HG03442 (cell line): ENCODE measurements around the gene FILIP1.

Source experiments
- ATAC-seq: cut with Tn5 transposase; IDR thresholded peaks from one replicate; pipeline ENCODE4 v1.9.1; 2021; ENCODE audit warnings: mild to moderate bottlenecking, moderate library complexity; ENCODE audit not compliant: unreplicated experiment

The FILIP1 gene

DNA sequence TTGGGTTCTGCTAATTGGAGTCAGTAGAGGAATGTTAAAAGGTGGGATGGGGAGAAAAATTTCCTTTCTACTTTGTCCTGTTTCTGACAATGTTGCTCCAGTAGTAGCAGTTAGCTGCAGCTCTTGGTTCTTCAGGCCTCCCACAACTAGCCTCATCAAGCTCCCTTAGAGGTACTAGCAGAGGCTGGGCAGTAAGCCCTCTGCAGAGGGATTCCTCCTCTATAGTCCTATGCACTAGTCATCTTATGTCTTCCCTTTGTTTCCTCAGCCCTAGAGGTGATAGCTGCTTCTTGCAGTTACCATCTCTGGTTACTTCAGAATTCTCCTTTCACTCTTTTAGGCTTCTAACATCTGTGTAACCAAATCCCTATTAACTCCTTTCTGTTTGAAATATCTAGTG, 99.8 kb downstream of the FILIP1 start:
- ATAC-seq: no peak

DNA sequence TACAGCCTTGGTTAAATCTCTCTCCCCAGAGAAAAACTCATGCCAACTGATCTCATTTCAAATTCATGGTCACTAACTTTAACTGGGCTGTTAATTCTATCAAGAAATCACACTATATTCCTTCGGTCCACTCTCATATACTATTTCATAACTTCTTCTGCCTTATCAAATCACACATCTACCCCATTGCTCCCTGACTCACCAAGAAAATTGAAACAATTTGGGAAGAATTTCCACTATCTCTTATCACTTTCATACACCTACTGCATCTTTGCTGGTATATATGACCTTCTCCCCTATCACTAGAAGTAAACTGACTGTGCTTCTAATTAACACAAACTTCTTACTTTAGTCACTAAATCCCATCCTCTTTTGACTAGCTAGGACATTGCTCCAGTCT, 102.3 kb downstream of the FILIP1 start:
- no peak for ATAC-seq

DNA sequence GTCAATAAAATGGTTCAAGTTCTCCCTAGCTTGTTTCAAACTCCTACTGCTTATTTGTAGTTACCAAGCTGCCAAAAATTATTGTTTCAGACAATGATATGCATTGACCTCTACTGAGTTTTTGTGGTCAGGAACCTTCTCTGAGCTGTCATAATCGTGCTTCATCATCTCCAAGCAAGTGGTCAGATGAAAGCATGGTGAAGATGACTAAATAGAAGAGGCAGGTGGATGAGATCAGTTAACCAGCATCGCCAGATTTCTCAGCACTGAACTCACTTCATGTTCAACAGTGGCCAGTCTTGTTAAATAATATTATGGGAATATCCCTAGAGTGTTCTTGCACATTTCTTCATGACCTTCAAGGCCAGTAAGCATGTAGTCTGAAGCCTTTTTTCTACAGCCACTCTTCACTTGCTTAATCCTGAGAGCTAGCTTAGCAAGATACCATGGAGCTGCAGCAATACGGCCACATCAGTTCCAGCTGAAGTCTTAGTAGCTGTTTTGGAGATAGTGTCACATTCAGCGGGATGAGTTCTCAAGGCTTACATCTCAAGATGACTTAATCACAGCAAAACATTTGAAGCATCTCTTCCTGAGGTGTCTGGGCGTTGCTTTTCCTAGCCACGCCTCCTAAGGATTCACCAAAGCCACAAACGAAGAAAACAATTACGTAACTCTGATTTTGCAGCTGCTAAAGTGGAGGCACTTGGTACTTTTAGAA, 107.4 kb downstream of the FILIP1 start:
- no peak for ATAC-seq

DNA sequence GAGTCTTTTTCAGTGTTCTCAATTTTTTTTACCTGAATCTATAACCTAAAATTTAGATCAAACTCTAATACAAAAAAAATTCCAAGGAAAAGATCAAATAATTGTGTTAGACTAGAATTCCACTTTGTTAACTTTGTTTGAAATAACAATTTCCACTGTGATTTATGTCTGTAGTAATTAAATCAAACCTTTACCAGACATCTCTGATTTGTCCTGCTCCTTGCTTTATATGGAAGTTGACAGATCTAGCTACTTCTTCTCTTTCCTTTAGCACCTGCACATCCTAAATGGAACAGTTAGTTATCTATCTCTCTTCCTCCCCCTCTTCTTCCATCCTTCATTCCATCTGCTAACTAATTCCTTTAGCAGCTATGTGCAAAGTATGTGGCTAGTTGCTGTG, 109.5 kb downstream of the FILIP1 start:
- no peak for ATAC-seq

DNA sequence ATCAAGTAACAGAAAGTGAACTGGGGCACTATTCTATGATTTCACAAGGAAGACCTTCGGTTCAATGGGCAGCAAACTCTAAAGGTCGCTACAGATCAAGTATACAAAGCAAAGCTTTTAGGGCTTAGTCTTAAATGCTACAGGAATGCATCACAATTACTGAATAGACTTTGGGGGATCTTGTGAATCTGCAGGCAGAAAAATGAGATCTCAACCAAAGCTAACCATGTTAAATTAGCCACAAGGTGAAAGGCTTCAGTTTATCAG, 111.0 kb downstream of the FILIP1 start:
- ATAC-seq: no peak

DNA sequence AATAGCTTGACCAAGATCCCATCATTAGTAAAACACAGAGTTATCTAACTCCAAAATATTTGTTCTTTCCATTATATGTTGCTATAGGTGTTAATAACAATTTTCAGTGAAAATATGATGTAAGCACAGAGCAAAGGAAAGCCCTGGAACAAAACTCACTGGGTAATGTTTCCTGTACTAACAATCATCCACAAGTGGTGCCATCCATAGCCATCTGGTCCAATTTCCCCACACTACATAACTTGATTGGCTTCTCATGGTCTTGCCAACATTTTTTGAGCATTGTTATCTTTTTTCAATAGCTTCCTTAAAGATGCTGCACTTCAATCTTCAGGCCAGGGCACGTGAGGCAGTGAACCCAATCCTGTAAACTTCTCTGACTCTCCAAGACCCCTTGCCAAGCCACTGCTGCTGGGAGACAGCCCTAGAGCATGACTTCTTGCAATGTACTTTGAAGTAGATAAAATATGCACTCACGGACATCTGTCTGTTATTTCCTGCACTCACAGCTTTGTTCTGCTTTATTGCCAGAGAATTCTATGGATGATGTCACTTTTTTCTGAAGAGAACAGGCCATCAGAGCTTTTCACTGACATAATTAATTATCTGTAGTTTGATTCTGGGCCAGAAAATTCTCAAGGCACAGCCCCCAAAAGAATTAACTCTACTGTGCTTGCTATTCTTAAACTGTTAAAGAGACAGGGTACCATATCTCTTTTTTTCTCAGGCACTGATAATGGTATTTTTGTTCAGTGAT, 111.5 kb downstream of the FILIP1 start:
- no peak for ATAC-seq

DNA sequence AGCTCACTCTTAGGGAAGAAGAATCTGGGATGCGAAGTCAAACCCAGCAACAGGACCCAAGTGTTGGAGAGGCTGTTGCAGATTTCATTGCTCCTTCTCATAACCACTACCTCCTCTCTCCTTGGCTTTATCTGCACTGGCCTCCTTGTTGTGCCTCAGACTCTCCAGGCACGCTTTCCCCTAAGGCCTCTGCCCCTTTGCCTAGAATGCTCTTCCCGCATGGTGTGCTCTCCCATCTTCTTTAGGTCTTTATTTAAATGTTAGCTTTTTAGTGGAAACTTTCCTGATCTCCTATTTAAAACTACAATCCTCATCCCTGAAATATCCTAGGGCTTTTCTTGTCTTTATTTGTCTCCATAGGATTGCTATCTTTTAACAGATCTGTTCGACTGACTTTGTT, 114.1 kb downstream of the FILIP1 start:
- no peak for ATAC-seq

DNA sequence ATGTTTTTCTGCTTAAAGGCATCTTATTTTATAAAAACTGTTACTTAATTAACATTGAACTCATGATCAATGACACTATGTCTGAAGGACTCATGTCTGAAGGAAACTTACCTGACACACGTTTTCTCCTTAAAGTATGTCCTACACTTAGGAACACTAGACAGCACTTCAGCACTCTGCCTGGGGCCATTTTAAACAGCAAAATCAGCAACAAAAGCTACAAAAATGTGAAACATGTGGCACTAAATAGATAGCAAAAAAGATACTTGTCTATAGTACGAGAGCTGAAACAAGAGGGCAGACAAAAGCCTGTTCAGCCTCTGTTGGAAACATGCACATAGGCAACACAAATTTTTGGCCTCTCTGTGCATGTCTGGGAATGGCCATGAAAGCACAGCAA, 115.5 kb downstream of the FILIP1 start:
- ATAC-seq: no peak

DNA sequence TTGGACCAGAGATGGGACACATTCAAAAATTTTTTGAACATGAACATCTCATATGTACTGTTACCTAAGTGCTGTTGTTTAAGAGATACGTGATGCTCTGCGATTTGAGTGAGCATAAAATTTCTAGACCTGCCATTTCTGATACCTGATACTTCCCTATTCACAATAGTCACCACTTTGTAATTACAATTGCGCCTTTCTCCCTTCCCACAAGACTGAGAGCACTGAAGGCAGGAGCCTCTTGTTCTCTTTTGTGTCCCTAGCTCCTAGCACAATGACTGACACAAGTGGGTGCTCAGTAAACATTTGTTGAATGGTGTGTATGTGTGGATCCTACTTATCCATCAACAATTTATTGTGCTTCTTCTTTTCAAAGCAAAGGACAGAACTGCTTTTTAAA, 116.2 kb downstream of the FILIP1 start:
- ATAC-seq: no peak

DNA sequence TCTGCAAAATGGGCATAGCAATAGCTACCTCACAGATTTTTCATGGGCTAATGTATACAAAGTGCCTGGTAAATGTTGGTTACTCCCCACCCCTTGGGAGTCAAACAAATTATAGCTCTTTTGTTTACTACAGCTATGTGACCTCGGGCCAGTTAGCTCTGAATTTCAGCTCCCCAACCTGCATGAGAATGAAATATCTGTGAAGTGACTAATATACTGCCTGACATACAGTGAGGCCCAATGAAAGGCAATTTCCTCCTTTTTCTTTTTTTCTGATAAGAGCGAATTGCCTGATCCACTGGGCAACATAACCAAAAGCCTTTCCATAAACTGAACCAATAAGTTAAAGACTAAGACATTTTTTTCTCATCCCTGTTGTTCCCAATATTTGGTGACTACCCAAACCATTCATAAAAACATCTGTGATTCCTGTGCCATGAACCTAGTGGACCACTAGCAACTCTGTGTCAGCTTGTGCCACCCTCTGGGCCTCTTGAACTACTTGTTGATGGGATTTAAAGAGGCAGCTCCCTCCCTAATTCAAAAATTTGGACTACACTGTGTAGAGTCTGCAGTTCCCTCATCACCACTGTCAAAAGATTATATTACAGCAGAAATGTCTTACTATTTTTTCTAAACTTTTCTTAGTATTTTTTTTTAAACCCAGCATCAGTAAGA, 117.1 kb downstream of the FILIP1 start:
- no peak for ATAC-seq

DNA sequence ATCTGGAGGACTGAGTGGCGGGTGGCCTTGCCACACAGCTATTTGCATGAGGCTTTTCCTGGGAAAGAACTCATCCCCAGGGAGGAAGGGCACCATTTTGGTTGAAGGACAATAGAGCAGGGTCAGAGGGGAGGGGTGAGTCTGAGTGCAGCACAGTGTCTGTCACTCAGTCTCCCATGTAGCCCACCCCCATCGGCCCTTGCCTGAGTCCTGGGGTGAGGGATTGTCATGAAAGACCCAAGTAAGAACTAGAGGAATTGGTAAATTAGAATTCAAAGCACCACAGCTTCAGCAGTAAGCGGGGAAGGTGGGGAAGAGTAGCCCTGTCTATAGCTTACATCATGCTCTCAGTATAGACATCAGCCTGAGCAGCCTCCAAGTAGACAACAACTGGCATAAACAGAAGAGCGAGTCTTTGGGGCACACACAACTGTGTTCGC, 118.6 kb downstream of the FILIP1 start:
- no peak for ATAC-seq

DNA sequence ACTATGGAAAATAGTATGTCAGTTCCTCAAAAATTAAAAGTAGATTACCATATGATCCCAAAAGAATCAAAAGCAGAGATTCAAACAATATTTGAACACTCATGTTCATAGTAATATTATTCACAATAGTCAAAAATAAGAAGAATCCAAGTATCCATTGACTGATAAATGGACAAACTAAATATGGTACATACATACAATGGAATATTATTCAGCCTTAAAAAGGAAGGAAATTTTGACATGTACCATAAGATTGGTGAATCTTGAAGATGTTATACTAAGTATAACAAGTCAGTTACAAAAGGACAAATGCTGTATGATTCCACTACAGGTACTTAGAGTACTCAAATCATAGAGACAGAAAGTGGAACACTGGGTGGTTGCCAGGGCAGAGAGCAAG, 120.7 kb downstream of the FILIP1 start:
- no peak for ATAC-seq

DNA sequence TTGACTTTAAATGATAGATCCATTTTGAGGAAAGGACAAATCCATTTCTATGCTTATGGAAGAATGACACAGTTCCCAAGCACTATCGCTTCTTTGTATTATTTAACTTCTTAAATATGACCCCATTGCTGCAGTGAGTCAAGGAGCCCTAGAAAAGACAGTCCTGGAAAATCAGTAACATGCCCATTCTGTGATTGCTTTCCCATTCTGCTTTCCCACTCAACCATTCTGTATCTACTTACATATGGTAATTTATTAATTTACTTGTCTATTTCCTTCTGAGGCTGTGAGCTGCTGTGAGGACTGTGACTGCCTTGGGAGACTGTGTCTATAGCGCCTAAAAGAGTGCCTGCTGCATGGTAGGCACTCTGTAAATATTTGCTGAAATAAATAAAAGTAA, 123.6 kb downstream of the FILIP1 start:
- no peak for ATAC-seq

DNA sequence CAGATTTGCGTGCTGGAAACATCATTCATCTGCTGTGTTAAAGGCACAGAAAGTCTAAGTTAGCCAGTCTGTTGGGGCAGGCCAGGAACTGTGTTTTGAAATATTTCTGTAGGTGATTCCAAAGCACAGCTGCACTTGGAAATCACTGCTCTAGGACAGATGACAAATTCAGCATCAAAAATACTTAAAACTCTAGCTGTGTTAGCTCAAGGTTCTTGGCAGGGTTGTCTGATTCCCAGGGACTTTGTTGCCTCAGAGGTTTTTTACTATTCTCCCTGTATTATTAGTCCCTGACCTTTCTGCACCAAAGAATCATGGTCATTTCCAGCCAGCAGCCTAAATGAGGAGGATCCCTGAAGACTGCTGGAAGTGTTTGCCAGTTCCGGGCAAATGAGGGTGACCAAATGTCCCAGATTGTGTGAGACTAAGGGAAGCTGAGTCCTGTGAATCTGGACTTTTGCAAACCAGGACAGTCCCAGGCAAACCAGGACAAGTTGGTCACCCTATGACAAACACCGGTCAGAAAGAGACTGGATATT, 124.7 kb downstream of the FILIP1 start:
- ATAC-seq: no peak

DNA sequence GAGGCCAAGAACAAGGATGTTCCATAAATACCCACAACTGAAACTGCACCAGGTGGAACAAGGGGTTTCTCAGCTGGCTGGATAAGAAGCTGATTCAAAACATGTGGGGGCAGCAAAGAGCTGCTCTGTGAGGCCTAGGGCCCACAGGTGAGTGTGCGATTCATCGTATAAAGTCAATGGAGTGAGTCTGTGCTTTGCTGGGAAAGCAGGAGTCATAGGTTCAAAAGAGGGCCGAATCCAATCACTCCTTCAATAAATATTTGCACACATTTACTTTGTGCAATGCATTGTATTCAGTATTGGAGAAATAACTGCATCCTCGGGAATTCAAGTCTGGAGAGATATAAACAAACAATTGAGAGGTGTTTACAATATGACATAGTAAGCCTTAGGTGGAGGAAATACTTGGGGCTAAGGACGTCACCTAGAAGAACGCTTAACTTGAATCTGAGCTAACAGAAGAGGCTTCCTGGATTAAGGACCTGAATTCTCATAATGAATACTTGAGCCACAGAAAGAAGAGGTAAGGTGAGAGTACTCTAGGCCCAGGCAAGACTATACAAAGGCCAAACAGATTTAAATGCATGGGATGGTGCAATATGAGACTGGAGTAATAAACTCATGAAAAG, 125.3 kb downstream of the FILIP1 start:
- no peak for ATAC-seq

DNA sequence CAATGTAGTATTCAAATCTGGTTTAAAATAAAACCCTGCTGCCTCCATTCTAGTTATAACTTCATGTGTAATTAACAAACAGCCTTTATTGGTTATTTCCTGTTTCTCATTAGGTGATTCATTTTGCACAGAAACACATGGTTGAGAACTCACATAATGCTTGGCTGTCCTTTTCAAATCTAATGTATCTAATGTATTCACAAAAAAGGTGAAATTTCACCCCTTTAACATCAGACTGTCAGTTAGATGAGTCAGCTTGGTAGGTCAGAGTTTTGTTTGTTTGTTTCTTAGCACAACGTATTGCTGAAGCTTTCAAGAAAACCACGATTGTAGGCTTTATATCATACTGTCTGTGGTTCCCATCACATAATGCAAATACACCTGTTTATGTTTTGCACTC, 130.3 kb downstream of the FILIP1 start:
- ATAC-seq: no peak

DNA sequence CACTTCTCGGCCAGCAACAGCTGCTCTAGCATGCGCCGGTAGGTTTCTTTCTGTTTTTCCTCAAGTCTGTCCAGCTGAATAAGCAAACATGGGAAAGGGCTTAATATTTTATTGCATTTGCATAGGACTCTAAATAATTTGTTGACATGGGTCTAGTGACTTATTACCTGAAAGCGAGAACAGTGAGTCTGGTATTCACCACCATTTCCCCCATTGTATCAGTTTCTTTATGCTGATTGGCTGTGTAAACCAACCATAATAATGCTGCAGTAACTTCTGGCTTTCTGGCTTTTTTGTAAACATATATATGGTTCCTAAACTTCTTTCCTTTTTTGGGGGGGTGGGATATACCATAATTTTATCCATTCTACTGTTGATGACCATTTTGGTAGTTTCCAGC, 140.0 kb downstream of the FILIP1 start:
- ATAC-seq: no peak

DNA sequence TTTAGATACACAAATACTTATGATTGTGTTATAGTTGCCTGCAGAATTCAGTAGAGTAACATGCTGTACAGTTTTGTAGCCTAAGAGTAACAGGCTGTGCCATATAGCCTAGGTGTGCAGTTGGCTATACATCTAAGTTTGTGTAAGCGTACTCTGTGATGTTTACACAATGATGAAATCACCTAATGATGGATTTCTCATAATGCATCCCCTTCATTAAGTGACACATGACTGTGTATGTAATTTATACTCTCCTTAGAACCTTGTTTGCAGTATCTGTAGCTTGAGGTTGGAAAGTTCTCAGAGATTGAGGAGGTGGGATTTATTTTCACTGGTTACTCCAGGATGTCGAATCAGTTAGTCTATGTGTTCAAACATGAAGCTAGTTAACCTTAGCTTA, 142.0 kb downstream of the FILIP1 start:
- no peak for ATAC-seq

DNA sequence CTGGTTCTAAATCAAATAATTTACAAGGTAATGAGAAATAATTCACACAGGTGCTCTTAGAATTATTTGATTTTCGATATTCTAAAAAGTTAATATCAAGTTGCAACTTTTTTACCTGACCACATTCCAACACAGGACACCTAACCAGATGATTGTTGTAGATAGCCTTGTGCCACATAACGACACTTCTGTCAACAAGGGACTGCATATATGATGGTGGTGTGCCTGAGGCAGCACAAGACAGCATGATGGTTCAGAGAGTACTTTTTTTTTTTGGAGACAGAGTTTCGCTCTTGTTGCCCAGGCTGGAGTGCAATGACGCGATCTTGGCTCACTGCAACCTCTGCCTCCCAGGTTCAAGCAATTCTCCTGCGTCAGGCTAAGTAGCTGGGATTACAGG, 142.8 kb downstream of the FILIP1 start:
- no peak for ATAC-seq

DNA sequence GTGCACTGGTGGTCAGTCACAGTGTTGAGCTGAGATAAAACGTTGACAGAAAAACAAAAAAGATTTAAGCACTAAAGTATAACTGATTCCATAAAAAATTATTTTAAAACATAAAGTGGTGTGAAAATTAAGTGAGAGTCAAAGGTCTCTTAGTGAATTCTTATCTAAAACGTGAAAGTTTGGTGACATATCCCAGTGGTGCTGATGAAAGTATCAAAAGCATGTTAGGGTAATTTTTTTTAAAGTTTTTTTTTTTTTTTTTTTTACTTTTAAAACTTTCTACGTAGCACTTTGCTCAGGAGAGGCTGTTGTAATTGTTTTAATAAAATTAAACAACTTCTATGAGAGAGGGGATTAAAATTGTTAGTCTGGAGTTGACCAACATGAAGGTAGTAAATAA, 143.4 kb downstream of the FILIP1 start:
- no peak for ATAC-seq

DNA sequence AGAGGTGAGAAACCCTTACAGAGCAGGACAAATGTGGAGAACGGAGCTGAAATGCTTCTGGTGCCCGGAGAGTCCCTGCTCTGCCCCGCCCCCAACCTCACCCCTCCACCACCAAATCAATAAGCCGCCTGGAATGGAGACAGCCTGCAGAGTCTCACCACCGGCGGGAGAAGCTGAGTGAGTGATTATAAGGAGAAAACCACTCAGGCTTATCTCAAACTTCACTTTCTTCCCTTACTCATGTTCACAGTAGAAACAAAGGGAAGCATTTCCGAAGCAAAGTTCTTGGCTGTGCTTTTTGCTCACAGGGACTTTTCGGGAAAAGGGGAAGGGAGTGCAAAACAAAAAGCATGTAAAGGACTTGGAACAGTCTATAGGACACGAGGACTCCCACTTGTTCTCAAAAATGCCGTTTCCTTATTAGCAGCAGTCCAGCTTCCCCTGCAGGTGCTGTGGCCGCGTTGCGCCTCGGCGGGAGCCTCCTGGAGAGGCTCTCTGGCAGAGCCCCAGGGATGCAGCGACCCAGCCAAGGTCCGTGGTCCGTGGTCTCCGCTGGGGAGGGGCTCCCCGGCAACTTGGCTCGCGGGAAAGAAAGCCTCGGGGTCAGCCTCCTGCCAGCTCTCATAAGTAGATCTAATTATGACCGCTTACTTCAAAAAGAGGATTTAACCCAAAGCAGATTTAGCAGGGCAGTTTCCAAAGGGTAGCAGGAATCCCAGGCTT, 144.2 kb downstream of the FILIP1 start:
- ATAC-seq: no peak
